GM23248 (cell line): ENCODE data around the gene CCNY.

Experiments
- EZH2 ChIP-seq: fragments of 200-600 bp; sonication (generic); IDR thresholded peaks from 2 replicates; pipeline ENCODE4 v1.6.1; 2018; ENCODE audit warnings: antibody characterized with exemption, mild to moderate bottlenecking; ENCODE audit not compliant: insufficient read depth, poor library complexity, severe bottlenecking
- EZH2phosphoT487 ChIP-seq: fragments of 200-600 bp; sonication (generic); IDR thresholded peaks from 2 replicates; pipeline ENCODE4 v1.6.1; 2018; ENCODE audit warnings: antibody characterized with exemption, moderate library complexity, mild to moderate bottlenecking, low read depth; ENCODE audit not compliant: insufficient read depth

DNA sequence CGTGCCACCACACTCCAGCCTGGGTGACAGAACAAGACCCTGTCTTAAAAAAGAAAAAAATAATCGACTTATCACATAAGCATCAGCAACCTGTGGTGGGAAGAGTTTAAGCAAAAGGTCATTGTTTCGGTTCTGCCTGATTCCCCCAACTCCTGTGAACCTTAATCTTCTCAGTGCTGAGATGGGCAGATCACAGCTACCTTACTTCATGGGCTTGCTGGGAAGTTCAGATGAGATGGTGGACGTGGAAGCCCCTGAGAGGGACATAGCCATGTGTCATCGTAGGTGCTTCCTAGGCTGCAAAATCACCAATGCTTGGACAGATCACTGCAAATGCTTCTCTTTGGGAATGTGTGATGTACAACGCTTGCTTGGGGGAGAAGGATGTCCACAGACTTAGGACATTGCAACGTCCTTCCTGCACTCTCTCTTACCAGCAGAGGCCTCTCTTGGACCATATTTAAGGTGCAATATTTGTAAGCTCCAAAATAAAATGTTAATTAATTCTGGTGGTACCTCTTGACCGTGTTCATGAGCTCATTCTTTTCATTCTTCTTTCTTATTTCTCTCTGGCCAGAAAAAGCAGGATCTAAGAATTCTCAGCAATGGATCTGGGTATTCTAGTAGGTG is 277.4 kb downstream of the CCNY start:
- TF ChIP-seq EZH2phosphoT487 (no peak), EZH2 (no peak)
